ENCODE data around the gene GALP. TPM values are rescaled to one million over a fixed set of nuclear protein-coding genes. Genes with fewer than 3 reads are reported as not detected.

The GALP gene
- total and polyA plus RNA-seq, 2 donors (not counting 3 experiments of a cell fraction or from before 2014, with no cell fraction given), result not detected

- DNase-seq (ENCODE audit: low read depth, low spot score) (no peak), FAIRE-seq (no peak)
- no peaks in the 10 kb centered on the region for H3K79me2 ChIP-seq (ENCODE audit: control insufficient read depth, insufficient read depth, low read length)
- H3K27ac ChIP-seq (ENCODE audit: insufficient read depth, low read depth, low read length), result no peak overlapping the region
- H2AFZ ChIP-seq (ENCODE audit: low read depth, low read length), result no peak overlapping the region
- no peaks in the 10 kb centered on the region for H3K36me3 ChIP-seq (ENCODE audit: control insufficient read depth in 2 of 2, extremely low read depth in 1 of 2, insufficient read depth in 2 of 2, low read length in 2 of 2)
- CTCF ChIA-PET, result interaction anchor here (1.8 kb wide), 1 partner anchor 123 kb away, joined by 6 read pairs; no protein-coding TSS in a partner anchor
- H4K20me1 ChIP-seq (replicated peaks; ENCODE audit: control insufficient read depth, extremely low read depth, insufficient read depth, low read length), result no peaks in the 10 kb centered on the region
- no peak overlapping the region for H3K4me2 ChIP-seq (ENCODE audit: insufficient read depth, low read length)
- no peak overlapping the region for H3K9ac ChIP-seq (replicated peaks; ENCODE audit: extremely low read depth, insufficient read depth, low read length)
- H3K9me1 ChIP-seq (replicated peaks; ENCODE audit: control insufficient read depth, extremely low read depth, insufficient read depth, low read length), result no peaks in the 10 kb centered on the region
- BruUV-seq (replicated peaks), result no TSS peak
- H3K9me3 ChIP-seq (replicated peaks; ENCODE audit: control insufficient read depth, insufficient read depth, low read length), result no peaks in the 10 kb centered on the region
- intact Hi-C loops (cut with micrococcal nuclease) (no loop called here), dilution Hi-C loops (cut with MboI; ENCODE audit: extremely low pct_ligation_motif_present, low sequenced_read_pairs) (no loop called here)
- no peak for TF ChIP-seq EZH2 (IDR thresholded peaks at IDR 0.05; ENCODE audit: borderline replicate concordance, low read depth, low read length, severe bottlenecking)
- TF ChIP-seq POLR2A (IDR thresholded peaks at IDR 0.05; ENCODE audit: low read depth, low read length), result no peak
- TF ChIP-seq, protein P1, sequence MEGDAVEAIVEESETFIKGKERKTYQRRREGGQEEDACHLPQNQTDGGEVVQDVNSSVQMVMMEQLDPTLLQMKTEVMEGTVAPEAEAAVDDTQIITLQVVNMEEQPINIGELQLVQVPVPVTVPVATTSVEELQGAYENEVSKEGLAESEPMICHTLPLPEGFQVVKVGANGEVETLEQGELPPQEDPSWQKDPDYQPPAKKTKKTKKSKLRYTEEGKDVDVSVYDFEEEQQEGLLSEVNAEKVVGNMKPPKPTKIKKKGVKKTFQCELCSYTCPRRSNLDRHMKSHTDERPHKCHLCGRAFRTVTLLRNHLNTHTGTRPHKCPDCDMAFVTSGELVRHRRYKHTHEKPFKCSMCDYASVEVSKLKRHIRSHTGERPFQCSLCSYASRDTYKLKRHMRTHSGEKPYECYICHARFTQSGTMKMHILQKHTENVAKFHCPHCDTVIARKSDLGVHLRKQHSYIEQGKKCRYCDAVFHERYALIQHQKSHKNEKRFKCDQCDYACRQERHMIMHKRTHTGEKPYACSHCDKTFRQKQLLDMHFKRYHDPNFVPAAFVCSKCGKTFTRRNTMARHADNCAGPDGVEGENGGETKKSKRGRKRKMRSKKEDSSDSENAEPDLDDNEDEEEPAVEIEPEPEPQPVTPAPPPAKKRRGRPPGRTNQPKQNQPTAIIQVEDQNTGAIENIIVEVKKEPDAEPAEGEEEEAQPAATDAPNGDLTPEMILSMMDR (IDR thresholded peaks at IDR 0.05; ENCODE audit: extremely low read depth in 1 of 2, insufficient read depth in 1 of 2, low read depth in 1 of 2, low read length in 2 of 2), result no peak
- no peak for TF ChIP-seq JUN (IDR thresholded peaks at IDR 0.05; ENCODE audit: borderline replicate concordance, insufficient read depth, insufficient read length, low read depth)
- TF ChIP-seq GATA2 (IDR thresholded peaks at IDR 0.05; ENCODE audit: insufficient read depth, insufficient read length, low read depth, low read length), result no peak
- no peak for TF ChIP-seq FOS (IDR thresholded peaks at IDR 0.05; ENCODE audit: borderline replicate concordance, insufficient read depth, low read length)
- TF ChIP-seq POLR2AphosphoS5 (IDR thresholded peaks at IDR 0.05; ENCODE audit: insufficient read depth, low read depth, low read length), result no peak
- TF ChIP-seq, protein P2, sequence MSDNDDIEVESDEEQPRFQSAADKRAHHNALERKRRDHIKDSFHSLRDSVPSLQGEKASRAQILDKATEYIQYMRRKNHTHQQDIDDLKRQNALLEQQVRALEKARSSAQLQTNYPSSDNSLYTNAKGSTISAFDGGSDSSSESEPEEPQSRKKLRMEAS (IDR thresholded peaks at IDR 0.05; ENCODE audit: insufficient read depth, insufficient read length), result no peak
- TF ChIP-seq MYC (IDR thresholded peaks at IDR 0.05; ENCODE audit: low read depth, low read length), result no peak
- H3K27me3 ChIP-seq (ENCODE audit: control insufficient read depth in 2 of 2, insufficient read depth in 2 of 2, low read length in 2 of 2), result no peaks in the 10 kb centered on the region
- POLR2A ChIA-PET, result no interaction called here
- H3K4me3 ChIP-seq (replicated peaks in 1 of 3; ENCODE audit: insufficient read depth in 1 of 3, low read depth in 1 of 3, low read length in 3 of 3), result no peak overlapping the region
- no peaks in the 10 kb centered on the region for H3K4me1 ChIP-seq (ENCODE audit: control insufficient read depth, extremely low read depth, insufficient read depth, low read length)
These were observed 45.8 kb upstream of the GALP start for GRCh38 chr19:56130006-56130405.
